Stimulated activated CD4-positive, alpha-beta T cell treated with anti-CD3 and anti-CD28 coated beads, TNF-alpha, amount 100 ng/mL, for 24 hours (primary cell): ENCODE results near the gene DHX32.

ENCODE experiments used
- DNase-seq, 3 experiments: peaks; one replicate each; pipeline ENCODE4 v3.0.0-alpha.2; 2020; ENCODE audit warnings: low read depth in 3 of 3

Gene DHX32

DNA sequence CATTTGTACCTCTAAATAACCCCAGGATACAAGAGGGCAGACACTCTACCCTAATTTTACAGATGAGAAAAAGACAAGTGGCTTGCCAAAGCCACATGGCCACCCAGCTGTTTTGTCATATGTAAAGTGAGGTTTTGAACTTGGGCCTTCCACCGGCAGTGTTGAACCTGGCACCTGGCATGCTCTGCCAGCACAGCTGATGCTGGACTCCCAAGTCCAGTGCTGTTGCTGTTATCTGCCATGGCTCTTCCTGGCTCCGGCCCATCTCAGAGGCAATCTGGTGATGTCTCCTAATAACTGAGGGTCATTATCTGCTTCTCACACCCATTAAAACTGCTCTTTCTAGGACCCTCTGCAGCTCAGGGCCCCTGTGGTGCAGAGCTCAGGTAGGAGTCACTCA is 32.7 kb downstream of the DHX32 start:
- no peak for DNase-seq

DNA sequence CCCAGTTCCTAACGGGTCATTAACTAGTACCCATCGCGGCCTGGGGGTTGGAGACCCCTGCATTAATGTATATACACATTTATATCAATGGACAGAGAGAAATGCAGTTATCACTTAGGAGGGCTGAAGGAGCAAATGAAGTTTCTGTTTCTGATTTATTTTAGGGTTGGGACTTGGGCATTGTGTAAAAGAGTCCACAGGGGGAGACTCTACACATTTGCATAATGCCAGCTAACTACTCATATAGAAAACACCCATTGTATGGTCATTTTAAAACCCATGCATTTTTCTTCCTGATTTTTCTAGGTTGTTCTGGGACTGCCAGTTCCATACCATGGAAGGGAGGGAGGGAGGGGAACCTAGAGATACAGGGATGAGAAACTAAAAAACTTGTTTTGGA is 34.2 kb downstream of the DHX32 start:
- DNase-seq = no peak

GRCh38 chr10:125845617-125846016 is 35.5 kb downstream of the DHX32 start:
- no peak for DNase-seq

DNA sequence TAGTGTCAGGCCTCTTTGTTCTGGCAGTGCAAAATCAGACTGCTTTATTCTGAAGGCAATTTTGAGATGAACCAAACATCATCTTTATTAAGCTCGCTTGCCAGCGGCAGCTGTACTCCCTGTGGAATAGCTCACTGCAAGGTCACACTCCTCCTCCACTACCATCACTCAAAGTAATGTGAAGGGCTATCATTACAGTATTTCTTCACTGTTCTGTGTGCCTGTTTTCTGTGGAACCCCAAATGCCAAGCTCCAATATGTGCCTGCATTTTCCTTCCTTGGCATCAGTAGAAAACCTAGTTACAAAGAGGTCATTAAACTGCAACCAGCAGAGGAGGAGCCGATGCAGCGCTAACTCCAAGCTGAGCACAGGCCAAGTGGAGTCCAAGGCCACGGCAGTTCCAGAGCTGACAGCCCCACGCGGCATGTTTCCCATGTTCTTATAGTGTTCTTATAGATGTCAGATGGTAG is 36.3 kb downstream of the DHX32 start:
- DNase-seq = no peak

DNA sequence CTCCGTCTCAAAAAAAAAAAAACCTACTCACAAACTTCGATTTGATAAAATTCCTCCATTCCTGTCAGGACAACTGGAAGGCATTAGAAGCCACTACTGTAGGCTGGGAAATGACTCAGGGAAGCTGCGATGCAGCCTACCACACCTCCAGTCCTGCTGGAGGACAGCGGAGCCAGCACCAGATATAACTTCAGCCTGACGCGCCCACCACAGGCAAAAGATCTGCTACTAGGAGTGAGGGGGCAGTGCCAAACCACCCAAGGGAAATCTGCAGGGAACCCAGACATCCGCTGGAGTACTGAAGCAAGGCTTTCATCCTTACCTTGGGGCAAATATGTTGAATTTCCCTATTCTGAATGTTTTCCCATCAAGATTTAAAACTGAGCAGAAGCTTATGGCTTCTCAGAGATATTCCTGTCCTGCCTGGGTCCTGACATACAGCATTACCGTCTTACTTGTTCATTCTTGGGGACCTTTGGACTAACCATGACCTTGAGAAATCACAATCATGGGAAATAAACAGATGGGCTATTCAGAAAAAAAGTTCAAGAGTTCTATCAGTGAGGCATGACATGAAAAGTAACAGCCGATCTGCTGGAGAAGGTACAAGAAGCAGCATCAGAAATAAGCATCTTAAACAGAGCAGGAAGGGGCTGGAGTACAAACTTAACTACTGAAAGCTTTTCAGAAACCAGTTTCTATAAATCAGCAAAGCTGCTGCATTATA is 37.3 kb downstream of the DHX32 start:
- no peak for DNase-seq

DNA sequence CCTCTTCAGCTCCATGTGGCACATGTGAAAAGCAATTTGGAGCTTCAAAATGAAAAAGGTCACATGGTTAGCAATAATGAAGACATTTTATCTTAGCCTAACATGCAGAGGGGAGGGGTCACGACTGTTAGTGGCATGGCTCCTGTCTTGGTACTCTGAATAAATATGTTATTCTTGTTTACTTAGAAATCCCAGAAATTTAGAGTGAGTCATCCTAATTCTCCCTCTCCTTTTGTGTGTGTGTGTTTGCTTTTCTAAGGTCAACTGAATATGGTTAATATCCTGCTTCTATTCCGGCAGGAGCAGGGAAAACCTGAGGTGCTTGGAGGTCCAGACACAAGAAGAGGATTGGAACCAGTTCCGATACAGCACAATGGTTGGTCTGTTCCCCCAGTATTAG is 40.1 kb downstream of the DHX32 start:
- no peak for DNase-seq

DNA sequence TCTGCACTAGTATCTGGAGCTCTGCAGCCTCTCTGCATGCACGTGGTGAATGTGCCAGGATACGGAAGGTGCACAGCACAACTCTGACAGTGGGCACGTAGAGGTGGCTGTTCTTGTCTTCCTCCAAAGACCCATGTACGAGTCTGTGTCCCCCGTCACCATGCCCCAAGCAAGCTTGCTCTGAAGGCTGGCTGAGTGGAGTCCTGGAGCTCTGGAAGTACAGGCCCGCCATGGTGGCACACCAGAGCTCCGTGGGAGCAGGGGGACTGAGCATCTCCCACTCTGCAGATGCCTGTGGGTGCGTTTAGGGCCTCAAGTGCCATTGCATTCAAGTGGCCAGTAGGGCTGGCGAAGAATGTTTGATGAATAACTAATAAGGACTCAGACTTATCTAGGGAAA is 40.7 kb downstream of the DHX32 start:
- DNase-seq = no peak

DNA sequence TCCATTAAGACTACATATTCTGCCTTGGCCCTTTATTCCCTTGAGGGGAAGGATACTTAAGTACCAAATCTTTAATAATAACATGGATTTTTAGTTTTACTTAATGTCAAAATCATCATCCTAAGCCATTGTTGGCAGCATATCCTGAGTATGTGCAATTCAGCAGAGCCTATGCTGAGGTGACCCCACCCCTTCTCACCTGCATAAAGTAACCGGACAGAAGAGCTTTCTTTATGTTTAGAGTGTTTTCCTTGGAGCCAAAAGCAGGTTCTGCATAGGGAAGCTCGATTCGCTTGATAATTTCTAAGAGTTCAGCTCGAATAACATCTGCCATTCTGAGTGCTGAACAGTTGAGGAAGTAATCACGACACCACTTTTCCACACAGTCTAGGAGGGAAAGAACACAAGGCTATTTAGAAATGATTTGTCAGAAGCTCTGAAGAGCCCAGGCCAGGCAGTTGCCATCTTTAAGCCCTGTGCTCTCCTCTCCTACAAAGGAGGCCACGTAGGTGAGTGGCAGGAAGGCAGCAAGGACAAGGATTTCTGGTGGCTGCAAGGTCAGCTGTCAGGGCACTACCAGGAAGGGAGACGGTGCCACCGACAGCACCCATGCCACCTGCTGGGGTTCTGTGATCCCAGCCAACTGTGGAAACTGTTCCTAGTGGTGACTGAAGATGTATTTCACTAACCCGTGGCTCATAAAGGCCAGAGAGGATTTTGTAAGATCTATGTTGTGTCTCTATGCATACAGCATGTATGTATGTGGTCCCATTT is 42.1 kb downstream of the DHX32 start:
- no peak for DNase-seq

DNA sequence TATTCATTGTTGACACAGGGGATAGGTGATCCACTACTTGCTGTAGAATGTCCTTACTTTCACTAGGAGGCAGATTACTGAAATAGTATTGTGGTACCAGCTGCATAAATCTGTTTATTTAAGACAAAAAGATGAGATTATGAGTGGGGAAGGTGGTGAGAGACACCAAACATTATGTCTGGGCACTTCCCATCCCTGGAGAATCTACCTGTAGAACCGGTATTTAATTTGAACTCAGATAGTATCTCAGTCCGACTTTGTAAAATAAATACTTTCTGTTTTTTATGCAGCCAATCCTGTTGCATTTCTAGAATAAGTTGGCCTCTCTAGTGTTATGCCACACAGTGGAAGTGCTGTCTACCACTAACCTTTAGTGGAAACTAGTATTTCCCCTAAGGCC is 44.3 kb downstream of the DHX32 start:
- no peak for DNase-seq

DNA sequence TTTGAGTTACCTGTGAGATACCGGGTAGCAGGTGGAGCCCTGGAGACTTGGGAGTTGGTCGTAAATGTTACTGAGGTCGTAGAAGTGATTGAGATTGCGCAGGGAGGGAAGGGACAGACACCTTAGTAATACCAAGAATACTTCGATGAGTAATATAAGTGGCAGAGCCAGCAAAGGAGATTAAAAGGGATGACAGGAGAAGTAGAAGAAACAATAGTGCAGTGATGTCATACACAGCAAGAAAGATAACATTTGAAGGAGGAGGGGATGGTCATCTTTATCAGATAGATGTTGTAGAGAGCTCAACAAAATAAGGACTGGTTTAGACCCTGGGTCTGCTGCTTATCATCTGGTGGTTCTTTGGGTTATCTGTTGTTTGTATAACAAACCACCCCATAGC is 52.8 kb downstream of the DHX32 start:
- no peak for DNase-seq

GRCh38 chr10:125827133-125827532 is 54.0 kb downstream of the DHX32 start:
- no peak for DNase-seq

DNA sequence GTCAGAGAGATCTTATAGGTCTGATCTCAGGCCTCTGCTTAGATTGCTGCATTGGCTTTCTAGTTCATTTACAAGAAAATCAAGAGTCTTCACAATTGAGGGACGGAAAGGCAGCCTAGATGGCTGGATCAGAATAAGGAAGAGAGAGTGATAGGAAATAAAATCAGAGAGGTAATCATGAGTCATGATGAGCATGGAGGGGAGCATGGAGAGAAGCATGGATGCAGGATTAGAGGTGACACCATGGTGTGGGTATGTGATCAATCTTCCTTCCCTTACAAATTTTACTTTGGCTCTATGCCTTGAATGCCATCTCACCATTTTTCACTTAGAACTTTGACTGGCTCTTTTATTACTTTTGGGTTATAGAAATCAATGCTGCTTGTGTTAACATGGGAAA is 56.4 kb downstream of the DHX32 start:
- DNase-seq = no peak

DNA sequence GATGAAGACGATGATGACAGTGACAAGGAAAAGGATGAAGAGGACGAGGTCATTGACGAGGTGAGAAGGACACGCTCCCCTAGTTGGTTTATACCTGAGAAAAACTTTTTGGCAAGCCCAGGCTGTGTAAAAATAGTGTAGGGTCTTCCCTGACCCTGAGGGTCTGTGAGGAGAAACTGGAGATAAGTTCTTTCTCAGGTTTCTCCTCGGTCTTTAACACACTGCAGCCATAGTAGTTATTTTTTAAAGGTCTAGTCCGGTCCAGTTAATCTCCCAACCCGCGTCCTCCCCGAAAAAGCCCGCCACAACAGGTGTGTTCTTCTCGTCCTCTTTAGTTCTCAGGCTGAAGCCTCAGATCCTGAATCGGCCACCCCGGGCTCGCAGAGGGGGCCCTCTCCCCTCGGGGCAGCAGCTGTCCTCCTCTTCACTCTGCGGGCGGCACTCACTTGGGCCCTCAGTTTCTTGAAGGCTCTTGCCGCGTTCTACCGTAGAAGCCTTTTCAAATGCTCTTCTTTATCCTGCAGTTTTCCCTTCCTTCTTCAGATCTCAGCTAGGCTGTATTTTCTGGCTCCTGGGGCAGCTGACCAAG is 57.3 kb downstream of the DHX32 start:
- DNase-seq = no peak

DNA sequence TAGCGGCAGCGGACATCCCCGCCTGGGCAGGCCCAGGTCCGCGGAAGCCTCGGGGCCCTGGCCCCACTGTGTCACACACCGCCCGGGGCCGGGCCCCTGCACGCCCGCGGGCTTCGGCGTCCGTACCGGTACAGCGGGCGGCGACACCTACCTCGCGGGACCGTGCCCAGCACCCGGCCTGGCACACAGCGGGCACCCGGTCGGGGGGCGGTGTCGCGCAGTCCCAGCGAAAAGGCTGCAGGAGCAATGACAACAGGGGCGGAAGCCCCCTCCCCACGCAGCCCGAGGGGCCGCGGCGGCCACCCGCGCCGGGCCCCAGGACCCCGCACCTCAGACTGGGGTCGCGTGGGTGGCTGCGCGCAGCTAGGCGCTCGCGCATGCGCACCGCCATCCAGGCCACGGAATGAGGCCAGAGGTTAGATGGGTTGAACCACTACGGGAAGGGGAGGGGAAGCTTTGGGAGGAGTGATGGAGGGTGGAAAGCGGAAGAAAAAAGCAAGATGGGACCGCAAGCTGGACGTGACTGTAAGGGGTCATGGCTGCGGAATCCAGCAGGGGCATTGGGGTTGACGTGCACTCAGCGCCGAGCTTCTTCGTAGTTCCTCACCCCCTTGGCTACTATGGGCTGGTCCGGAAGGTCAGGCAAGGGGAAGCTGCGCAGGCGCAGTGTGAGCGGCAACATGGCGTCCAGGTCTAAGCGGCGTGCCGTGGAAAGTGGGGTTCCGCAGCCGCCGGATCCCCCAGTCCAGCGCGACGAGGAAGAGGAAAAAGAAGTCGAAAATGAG is 58.0 kb downstream of the DHX32 start, which contains the start of the genes BCCIP and UROS:
Gene BCCIP, plus strand, starts transcription at position 669 of the 785 bp plus-strand sequence. Its CDS starts 12 bp downstream, at position 681.
Gene UROS, minus strand, starts transcription at position 381 of the 785 bp plus-strand sequence. CDS start 6,759 bp downstream, outside the sequence.
- DNase-seq = peak; percentile 84 to 85 (median 84)

- DNase-seq = no peak
These were observed 60.4 kb downstream of the DHX32 start for GRCh38 chr10:125820701-125821100.

GRCh38 chr10:125817337-125817946 is 63.6 kb downstream of the DHX32 start:
- no peak for DNase-seq

- no peak for DNase-seq
These were observed 64.5 kb downstream of the DHX32 start for GRCh38 chr10:125816548-125816947.

- no peak for DNase-seq
These were observed 65.3 kb downstream of the DHX32 start for GRCh38 chr10:125815764-125816163.

GRCh38 chr10:125812128-125812750 is 68.9 kb downstream of the DHX32 start:
- DNase-seq = no peak

- DNase-seq = no peak
These were observed 69.8 kb downstream of the DHX32 start for GRCh38 chr10:125811251-125811650.

DNA sequence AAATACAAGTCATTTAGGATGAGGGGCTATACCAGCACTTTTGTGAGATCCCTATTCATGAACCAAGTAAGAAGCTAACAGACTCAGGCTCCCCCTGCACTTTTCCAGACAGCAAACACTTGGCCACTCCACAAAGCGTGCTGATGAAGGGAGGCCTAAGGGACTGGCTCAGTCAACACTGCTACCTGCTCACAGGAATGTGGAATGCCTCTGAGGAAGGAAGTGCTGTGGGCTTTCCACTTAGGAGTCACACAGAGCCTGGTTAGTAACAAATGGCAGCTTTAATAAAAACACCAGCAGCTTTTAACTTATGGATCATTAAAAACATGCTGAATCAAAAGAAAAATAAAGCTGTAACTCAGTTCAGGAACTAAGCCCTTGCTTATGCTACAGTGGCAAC is 73.0 kb downstream of the DHX32 start:
- no peak for DNase-seq
